Measurements from ENCODE around the gene HSH2D.

GRCh38 chr19:16098416-16098768, 45.1 kb upstream of the HSH2D start:
- TF ChIP-seq NFIC (IDR thresholded peaks at IDR 0.05; ENCODE audit: borderline replicate concordance) (no peak), GABPA (IDR thresholded peaks at IDR 0.05; ENCODE audit: low read depth) (no peak), CTCF (IDR thresholded peaks at IDR 0.05) (no peak), CHD2 (IDR thresholded peaks at IDR 0.05; ENCODE audit: low read length, partially characterized antibody) (no peak), USF2 (IDR thresholded peaks at IDR 0.05; ENCODE audit: borderline replicate concordance, low read depth, low read length) (no peak)

Data from SK-N-SH (cell line).